Measurements from ENCODE around the gene ISG20L2. TPM values are rescaled to one million over a fixed set of nuclear protein-coding genes. Genes with fewer than 3 reads are reported as not detected.
"Not testable (repeated sequence)": the region's sequence is repeated elsewhere in the genome, so short reads cannot be mapped to it uniquely, and the experiment has no call there.

ISG20L2 gene
- total RNA-seq, 4 donors from 2014 or later: 3.6 to 24.8 (median 10.2) TPM

GRCh38 chr1:156760796-156761104, 32.2 kb upstream of the ISG20L2 start:
- intact Hi-C loops (cut with DNase I; ENCODE audit: low total_unique reads): no loop called here
- H3K27ac ChIP-seq: no peak overlapping the region

GRCh38 chr1:156760092-156760795, 31.7 kb upstream of the ISG20L2 start:
- Histone ChIP-seq H3K4me1 (no peaks in the 10 kb centered on the region), H3K27ac (no peak overlapping the region), H3K4me3 (no peak overlapping the region), H3K36me3 (no peaks in the 10 kb centered on the region), H3K9me3 (no peaks in the 10 kb centered on the region), H3K27me3 (no peaks in the 10 kb centered on the region)
- intact Hi-C loops (cut with DNase I; ENCODE audit: low total_unique reads): no loop called here
- TF ChIP-seq CTCF (IDR thresholded peaks at IDR 0.05) (no peak), POLR2A (IDR thresholded peaks at IDR 0.05) (no peak)
- no peak for DNase-seq

More at GRCh38 chr1:156760796-156761104, 32.2 kb upstream of the ISG20L2 start:
- peaks cover 0 to under 1% of the 10 kb centered on the region in 2 donors for H3K4me1 ChIP-seq
- H3K27me3 ChIP-seq: no peaks in the 10 kb centered on the region
- no peak overlapping the region for H3K4me3 ChIP-seq
- DNase-seq: no peak
- H3K9me3 ChIP-seq: no peaks in the 10 kb centered on the region
- no peaks in the 10 kb centered on the region for H3K36me3 ChIP-seq
- TF ChIP-seq CTCF (IDR thresholded peaks at IDR 0.05) (no peak), POLR2A (IDR thresholded peaks at IDR 0.05) (no peak)

GRCh38 chr1:156757572-156758253, 29.1 kb upstream of the ISG20L2 start:
- intact Hi-C loops (cut with DNase I; ENCODE audit: low total_unique reads); H3K36me3 ChIP-seq; H3K4me1 ChIP-seq; H3K4me3 ChIP-seq; DNase-seq; H3K27ac ChIP-seq; H3K27me3 ChIP-seq; H3K9me3 ChIP-seq: not testable (repeated sequence)

DNA sequence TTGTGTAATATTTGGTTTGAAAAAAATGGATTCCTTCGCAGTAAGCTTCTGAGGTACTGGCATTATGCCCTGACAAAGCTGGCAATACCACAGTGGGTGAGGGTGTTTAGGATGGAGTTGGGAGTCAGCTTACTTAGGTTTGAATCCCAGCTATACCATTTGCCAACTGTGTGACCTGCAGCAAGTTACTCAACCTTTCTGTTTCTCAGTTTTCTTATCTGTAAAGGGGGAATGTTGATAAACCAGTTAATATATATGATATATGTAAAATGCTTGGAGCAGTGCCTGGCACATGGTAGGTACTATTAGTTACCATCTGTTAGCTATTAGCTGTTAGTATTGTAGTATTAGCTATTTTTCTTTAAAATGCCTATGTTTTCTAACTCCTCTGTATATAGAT, 27.8 kb upstream of the ISG20L2 start:
- Histone ChIP-seq H3K27ac (no peak overlapping the region), H3K9me3 (no peaks in the 10 kb centered on the region), H3K27me3 (no peaks in the 10 kb centered on the region), H3K4me1 (no peaks in the 10 kb centered on the region), H3K4me3 (no peak overlapping the region), H3K36me3 (no peaks in the 10 kb centered on the region)
- intact Hi-C loops (cut with DNase I; ENCODE audit: low total_unique reads): no loop called here
- TF ChIP-seq CTCF (IDR thresholded peaks at IDR 0.05): no peak
- no peak for TF ChIP-seq POLR2A (IDR thresholded peaks at IDR 0.05)
- DNase-seq: no peak

DNA sequence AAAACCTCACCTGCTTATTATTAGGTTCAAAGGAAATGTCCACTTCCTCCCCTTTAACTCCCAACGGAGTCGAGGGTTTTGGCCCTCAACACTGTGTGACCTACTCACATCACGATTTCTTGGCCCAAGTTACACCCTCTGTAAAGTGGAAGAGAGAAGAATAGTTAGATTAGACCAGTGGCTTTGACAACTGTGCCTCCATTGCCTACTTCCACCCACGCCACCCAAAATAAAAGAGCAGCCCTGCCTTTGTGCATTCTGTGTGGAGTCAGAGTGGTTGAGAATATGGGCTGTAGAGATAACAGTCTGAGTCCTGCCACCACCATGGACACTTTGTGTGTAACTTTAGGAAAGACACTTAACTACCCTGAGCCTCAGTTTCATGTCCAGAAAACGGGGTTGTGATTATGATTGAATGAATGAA, 27.0 kb upstream of the ISG20L2 start:
- H3K27me3 ChIP-seq: no peaks in the 10 kb centered on the region
- DNase-seq: no peak
- H3K27ac ChIP-seq: no peak overlapping the region
- no peak overlapping the region for H3K4me3 ChIP-seq
- intact Hi-C loops (cut with DNase I; ENCODE audit: low total_unique reads): no loop called here
- no peaks in the 10 kb centered on the region for H3K9me3 ChIP-seq
- no peak for TF ChIP-seq CTCF (IDR thresholded peaks at IDR 0.05)
- no peak for TF ChIP-seq POLR2A (IDR thresholded peaks at IDR 0.05)
- H3K4me1 ChIP-seq: no peaks in the 10 kb centered on the region
- no peaks in the 10 kb centered on the region for H3K36me3 ChIP-seq
